Raji (cell line): Measurements from ENCODE around the gene RFC4.

Experiments
- POLR2A ChIP-seq: IDR thresholded peaks from 2 replicates; pipeline ENCODE4 v1.6.1; 2011; ENCODE audit warnings: low read depth, low read length, control low read depth; ENCODE audit not compliant: insufficient read depth

Gene RFC4

DNA sequence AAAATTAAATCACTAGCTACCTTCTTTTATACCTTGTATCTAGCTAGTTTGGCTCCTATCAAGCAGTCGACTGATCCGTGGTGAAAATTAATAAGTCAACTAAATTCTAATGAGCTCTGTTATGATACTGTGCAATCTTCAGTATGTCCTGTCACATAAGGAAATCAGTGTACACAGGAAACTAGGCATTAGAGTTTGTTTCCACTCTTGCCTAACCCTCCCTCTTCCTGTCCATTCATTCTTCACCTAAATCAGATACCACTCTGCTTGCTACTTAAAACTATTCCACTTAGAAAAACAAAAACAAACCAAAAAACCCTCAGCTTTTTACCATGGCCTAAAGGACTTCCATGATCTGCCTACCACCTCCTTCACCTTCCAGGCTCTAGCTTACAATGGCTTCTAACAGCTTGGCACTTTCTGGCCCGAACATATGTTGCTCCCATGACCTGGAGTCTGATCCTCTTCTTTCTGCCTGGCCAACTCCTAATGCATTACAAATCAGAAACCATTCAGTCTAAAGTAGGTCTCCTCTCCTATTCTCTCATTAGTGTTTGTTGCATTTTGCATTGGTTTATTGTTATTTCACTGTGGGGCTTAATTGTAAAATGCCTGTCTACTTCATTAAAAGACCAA lies 7.9 kb downstream of the RFC4 start:
- TF ChIP-seq POLR2A: no peak

DNA sequence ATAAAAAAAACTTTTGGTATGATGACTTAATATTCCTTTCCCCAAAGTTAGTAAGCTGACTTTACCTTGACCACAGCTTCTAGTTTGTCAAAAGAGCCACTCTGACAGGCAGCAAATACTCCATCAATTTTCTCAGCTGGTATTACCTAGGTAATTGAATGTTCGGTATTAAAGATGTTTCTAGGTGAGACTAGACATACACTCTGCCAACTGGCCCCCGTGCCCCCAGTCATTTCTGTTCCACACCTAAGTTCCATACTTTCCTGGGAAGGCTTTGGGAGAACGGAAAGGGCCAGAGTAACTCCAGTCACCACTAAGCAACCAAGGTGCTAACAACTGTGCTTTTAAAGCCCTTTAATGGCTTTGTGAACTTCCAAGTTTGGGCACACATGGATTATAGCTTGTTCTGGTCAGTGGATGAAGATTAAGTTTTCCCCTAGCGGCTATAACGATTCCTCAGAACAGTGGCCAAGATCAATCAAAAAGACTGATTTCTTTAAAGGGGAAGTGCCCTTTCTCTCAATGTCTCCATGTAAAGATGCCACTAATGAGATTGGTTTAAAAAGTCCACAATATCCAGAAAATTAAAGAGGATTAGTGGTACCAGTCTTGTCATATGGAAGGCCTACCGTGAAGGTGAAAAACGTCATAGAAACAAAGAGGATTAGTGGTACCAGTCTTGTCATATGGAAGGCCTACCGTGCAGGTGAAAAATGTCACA lies 15.9 kb downstream of the RFC4 start:
- TF ChIP-seq POLR2A: peak; percentile 60

DNA sequence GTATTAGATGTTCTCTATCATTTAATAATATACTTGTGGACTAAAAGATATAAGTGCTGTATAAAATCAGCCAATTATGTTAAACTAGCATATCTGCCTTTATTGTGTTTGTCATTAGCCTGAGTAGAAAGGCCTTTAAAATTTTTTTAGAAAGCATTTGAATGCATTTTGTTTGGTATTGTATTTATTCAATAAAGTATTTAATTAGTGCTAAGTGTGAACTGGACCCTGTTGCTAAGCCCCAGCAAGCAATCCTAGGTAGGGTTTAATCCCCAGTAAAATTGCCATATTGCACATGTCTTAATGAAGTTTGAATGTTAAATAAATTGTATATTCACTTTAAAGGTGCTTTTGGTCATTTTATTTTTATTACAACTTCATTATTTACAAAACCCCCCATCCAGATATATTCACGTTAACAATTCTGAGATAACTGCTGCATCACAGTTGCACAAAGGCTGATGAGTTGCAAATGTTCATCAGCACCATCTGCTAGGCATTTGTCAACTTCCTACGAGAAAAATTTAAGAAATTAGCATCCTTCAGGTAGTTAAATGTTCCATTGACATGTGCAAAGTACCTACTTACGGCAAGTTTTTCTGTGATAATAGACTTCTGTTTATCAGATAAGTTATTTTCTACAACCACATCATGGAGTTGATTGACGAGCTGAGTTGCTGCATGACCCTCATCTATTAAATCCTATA lies 16.6 kb downstream of the RFC4 start:
- TF ChIP-seq POLR2A: no peak

DNA sequence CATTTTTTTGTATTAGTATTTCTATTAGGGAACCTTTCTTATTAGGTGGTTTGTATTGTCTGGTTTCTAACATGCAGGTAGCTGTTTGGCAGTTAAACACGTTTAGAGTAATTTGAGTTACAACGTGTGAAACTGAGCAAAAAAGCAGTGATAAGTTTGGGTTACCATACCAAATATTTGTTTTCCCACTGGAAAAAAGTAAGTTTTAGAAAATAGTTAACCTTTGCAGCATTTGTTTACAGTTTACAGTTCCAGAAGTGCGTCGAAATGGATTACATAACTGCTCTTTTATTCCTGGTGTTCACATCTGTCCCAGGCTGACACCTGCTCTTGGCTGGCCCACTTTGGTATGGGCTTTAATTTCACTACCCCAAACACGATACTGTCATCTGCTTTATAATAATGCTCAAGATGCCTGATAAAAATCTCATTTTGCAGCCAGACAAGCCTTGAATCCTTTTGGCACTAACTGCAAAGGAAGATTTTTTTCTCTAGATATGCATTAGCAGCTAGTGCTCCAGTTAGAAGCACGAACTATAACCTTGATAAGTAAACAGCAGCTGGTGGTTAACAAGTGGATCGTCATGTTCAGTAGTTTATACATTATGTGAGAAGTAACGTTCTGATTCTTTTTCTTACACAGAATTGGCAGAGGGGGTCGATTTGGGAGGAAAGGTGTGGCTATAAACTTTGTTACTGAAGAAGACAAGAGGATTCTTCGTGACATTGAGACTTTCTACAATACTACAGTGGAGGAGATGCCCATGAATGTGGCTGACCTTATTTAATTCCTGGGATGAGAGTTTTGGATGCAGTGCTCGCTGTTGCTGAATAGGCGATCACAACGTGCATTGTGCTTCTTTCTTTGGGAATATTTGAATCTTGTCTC lies 17.6 kb downstream of the RFC4 start:
- TF ChIP-seq POLR2A: no peak

DNA sequence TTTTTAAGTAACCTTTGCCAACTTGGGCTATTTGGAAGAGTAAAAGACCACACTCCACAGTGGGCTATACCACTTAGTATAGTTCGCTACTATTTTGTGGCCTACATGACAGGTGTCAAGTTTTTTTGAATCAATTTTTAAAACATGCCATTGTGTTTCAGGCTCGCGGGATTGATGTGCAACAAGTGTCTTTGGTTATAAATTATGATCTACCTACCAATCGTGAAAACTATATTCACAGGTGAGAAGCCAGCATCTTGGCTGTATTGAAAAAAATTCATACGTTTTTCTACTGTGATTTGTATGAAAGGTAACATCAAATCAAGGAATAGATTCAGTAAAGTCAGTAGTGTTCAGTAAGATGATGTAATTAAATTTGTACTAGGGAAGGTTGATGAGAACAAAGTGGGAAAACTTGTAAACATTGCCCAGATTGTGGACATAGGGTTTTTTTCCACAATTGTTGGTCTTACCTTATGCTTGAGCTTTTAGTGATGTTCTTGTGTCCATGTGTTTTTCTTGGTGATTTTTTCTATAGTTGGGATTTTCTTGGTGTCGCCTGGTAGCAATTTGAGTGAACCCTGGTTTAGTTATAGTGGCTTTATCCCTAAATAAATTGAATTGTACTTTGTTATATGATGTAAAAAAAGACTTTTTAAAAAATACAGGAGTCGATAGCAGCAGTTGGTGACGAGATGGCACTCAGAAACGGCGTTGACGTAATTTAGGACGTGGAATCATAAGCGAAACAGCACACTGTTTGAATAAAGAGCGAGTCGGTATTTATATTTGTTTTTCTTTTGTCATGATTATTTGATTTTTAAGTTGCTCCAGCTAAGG lies 18.4 kb downstream of the RFC4 start:
- no peak for TF ChIP-seq POLR2A

DNA sequence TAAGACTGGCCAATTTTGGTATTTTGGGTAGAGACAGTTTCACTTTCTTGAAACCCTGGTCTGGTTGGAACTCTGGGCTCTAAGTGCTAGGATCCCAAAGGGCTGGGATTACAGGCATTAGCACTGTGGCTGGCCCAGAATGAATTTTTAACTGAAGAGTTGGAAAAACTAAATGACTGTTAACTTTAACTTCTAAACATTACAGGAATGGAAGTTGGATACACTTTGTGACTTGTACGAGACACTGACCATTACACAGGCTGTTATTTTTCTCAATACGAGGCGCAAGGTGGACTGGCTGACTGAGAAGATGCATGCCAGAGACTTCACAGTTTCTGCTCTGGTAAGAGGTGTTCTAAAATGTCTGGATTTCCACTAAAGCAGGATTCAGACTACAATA lies 19.4 kb downstream of the RFC4 start:
- no peak for TF ChIP-seq POLR2A

DNA sequence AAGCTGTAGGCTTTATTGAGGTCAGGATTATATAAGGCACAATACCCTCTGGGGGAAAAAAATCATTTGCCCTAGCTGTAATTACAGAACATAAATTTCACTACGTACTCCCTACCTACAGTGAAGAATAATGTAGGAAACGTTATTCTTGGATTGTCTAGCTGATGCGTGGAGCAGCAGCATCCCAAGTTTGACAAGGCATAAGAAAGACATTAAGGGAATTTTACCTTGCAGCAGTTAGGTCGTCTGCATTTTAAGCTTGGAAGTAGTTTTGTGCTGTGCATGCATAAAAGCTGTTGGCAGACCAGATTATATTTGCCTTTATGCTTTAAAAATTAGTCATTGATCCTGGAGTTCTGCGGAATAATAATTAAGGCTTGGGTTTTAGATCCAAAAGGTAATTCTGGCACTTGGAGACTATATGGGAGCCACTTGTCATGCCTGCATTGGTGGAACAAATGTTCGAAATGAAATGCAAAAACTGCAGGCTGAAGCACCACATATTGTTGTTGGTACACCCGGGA lies 20.7 kb downstream of the RFC4 start:
- no peak for TF ChIP-seq POLR2A

DNA sequence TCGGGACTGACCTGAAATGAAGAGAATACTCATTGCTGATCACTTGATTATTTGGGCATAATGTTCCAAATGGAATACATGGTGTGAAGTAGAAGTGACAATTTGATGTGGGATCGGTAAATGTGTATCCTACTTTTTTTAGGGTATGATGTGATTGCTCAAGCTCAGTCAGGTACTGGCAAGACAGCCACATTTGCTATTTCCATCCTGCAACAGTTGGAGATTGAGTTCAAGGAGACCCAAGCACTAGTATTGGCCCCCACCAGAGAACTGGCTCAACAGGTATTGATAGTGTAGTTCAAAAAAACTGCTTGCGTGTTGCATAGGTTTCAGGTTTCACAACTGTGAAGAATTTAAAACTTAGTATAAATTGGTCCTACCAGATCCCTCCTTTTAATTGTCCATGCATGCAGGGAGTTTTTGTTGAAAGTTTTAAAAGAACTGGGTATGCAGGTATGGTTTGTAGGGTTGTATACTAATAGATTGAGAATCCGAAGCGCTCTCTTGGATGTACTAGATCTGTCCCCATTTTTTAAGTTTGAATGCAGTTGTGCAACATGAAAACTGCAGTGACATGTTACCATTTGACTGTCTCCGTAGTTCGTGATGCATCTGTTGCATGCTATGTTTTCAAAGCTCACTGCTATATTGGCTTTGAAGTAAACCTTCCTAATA lies 21.3 kb downstream of the RFC4 start:
- TF ChIP-seq POLR2A: no peak

DNA sequence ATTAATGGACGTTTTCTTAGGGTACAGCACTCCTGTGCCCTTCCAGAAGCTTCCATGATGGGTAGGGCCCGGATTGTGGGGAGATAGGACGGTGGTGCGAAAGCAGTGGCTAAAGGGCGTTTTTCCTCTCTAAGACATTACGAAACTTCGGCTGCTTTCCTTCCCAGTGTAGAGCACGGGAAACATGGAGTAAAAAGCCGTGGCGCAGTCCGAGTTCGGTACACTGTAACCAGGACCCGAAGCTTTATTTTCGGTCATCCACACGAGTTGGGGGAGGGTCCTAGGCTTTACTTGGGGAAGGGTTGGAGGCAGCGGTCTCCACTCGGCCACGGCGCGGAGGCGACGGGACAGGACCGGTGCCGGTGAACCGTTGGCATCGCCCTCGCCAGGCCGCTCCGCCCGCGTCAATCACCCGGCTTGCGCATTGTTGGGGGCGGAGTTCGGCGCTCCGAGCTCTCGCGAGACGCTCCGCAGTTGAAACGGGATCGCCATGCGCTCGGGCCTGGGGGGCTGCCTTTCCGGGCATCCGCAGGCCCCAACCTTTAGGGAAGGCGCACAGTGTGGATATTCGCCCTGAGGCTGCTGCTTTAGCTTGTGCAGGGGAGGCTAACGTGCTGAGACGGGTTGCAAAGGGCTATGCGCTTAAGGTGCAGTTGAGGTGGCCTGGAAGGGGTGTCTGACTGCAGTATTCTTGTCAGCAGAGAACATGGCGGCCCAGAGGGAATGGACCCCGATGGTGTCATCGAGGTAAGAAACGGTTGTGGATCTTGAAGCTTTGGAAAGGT lies 22.4 kb downstream of the RFC4 start:
- peak; percentile 38; the same call in 1 of the 2 replicates for TF ChIP-seq POLR2A

DNA sequence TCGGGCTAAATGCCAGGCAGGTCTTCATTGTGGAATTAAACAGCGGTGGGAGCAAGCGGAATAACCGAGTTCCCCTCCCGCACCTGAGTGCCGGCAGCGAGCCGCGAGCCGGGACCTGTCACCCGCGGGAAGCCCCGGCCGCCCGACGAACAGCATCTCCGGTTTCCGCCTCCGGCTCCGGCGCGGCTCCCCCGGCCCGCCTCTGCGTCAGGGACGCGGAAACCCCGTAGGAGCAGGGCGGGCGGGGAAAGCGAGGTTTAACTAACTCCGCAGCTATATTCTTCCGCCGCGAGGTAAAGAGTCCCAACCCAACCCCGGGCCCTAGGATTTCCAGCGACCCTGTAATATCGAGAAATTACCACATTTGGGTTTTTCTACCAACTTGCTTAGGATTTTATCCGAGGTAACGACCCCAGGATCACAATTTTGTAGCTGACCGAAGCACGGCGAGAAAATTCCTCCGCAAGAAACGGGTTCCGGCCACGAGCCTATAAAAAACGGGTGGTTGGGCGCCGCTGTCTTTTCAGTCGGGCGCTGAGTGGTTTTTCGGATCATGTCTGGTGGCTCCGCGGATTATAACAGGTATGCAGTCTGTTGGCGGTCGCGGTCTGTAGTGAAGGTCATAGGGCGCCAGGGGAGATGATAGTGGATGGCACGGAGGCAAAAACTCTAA lies 23.1 kb downstream of the RFC4 start, which contains the start of gene EIF4A2:
EIF4A2 (plus strand) TSS at position 520 of the 673 bp plus-strand sequence; CDS start at position 554, 34 bp downstream.
- TF ChIP-seq POLR2A: peak; percentile 98

DNA sequence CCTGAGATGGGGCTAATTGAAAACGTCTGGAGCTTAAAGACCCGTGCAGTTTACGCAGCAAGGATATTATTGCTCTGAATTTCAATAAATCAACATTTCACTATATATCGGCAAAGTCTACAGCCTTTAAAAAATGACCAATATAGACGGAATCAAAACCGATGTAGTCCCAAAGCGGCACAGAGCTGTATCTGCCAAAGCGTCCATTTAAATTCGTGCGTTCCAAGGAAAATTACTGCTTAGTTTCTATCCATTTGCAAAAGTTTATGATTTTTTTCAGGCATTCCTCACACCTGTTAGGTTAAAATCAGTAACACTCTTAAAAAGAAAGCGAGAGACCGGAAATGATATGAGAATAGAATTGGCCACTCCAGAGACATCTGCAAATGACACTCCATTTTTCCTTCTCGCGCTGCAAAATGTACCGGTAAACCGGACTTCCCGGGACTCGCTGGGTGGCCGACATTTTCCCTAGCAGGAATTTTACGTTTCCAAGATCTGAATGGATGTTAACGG lies 23.7 kb downstream of the RFC4 start:
- TF ChIP-seq POLR2A: no peak

DNA sequence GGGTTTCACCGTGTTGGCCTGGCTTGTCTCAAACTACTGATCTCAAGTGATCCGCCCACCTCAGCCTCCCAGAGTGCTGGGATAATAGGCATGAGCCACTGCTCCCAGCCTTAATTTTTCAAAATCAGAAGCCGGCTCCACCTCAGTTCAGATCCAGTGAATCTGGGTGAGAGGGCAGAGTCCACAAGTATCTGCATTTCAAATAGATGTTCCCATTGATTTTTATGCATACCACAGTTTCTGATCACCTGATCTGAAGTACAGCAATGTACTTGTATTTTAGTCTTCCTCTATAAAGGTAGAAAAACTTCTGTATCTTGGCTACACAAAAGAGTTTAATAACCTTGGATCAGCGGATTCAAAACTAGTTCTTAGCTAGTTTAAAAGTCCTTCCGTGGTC lies 27.1 kb downstream of the RFC4 start:
- no peak for TF ChIP-seq POLR2A

DNA sequence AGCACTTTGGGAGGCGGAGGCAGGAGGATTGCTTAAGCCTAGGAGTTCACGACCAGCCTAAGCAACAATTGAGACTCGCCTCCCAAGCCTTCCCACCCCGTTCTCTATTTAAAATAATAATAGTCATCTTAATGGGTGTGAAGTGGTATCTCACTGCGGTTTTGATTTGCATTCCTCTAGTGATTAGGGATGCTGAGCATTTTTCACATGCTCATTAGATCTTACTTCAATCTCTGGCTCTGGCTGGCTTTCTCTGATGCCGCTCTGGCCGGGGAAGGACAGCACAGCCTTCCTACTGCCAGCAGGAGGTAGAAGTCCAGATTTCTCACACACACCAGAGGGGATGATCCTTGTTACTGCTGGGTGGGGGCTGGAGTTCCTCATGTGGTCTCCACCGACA lies 30.3 kb downstream of the RFC4 start:
- no peak for TF ChIP-seq POLR2A
